Central memory CD8-positive, alpha-beta T cell (primary cell): ENCODE data around the gene CD7.

ENCODE experiments used
- ATAC-seq: fragments of 150-1000 bp; cut with Tn5 transposase; replicated peaks from 2 replicates; pipeline ENCODE4 v1.10.0; 2022; ENCODE audit warnings: mild to moderate bottlenecking, moderate FRiP score, moderate number of reproducible peaks; ENCODE audit not compliant: poor library complexity, severe bottlenecking; ENCODE audit errors: extremely low read depth
- DNase-seq, 2 donors: peaks; one replicate each; pipeline ENCODE4 v3.0.0; 2021; ENCODE audit warnings: low spot score in 2 of 2
- H3K27ac Mint-ChIP-seq: one replicate; pipeline ENCODE4 v1.8.0; 2022; ENCODE audit warnings: low read depth, mild to moderate bottlenecking, moderate library complexity, mixed read lengths
- H3K27me3 Mint-ChIP-seq: one replicate; pipeline ENCODE4 v1.8.0; 2022; ENCODE audit warnings: mixed read lengths
- H3K36me3 Mint-ChIP-seq: one replicate; pipeline ENCODE4 v1.8.0; 2022; ENCODE audit warnings: mild to moderate bottlenecking, moderate library complexity, mixed read lengths; ENCODE audit not compliant: insufficient read depth
- H3K4me1 Mint-ChIP-seq: one replicate; pipeline ENCODE4 v1.8.0; 2022; ENCODE audit warnings: mixed read lengths
- H3K4me3 Mint-ChIP-seq: one replicate; pipeline ENCODE4 v1.8.0; 2022; ENCODE audit warnings: mild to moderate bottlenecking, moderate library complexity, mixed read lengths
- H3K9me3 Mint-ChIP-seq: one replicate; pipeline ENCODE4 v1.8.0; 2022; ENCODE audit warnings: mixed read lengths

CD7 gene

GRCh38 chr17:82266142-82266541 lies 51.3 kb downstream of the CD7 start:
- Mint-ChIP-seq H3K27ac (no peak overlapping the region), H3K36me3 (peaks cover 65% of the 10 kb centered on the region), H3K4me3 (no peak overlapping the region), H3K27me3 (no peaks in the 10 kb centered on the region), H3K4me1 (peaks cover 59% of the 10 kb centered on the region), H3K9me3 (no peaks in the 10 kb centered on the region)
- ATAC-seq (no peak), DNase-seq (no peak)
